ENCODE data around the gene SHF. TPM values are rescaled to one million over a fixed set of nuclear protein-coding genes. Genes with fewer than 3 reads are reported as not detected.
"Not testable (repeated sequence)": the region's sequence is repeated elsewhere in the genome, so short reads cannot be mapped to it uniquely, and the experiment has no call there.

Gene SHF
- total RNA-seq, result 1.6 TPM

GRCh38 chr15:45187894-45188830, at the start of gene SHF:
SHF (minus strand) TSS chr15:45187966; CDS start chr15:45187951, 15 bp downstream.
- peak; percentile 30 for ATAC-seq

- not testable (repeated sequence) for ATAC-seq
These were observed 49.0 kb upstream of the SHF start for GRCh38 chr15:45236806-45237205.

GRCh38 chr15:45234562-45235235, 46.9 kb upstream of the SHF start:
- ATAC-seq, result peak; percentile 61

GRCh38 chr15:45231864-45232562, 44.2 kb upstream of the SHF start:
- no peak for ATAC-seq

GRCh38 chr15:45231132-45231531, 43.4 kb upstream of the SHF start:
- no peak for ATAC-seq

GRCh38 chr15:45230245-45230965, 42.6 kb upstream of the SHF start:
- ATAC-seq, result peak; percentile 56

- peak; percentile 78 for ATAC-seq
These were observed 41.2 kb upstream of the SHF start for GRCh38 chr15:45228931-45229330.

GRCh38 chr15:45225506-45226273, 37.9 kb upstream of the SHF start:
- ATAC-seq, result no peak

- ATAC-seq, result no peak
These were observed 37.0 kb upstream of the SHF start for GRCh38 chr15:45224621-45225217.

- ATAC-seq, result no peak
These were observed 34.2 kb upstream of the SHF start for GRCh38 chr15:45221967-45222366.

GRCh38 chr15:45221053-45221599, 33.4 kb upstream of the SHF start:
- ATAC-seq, result no peak

GRCh38 chr15:45212493-45212892, 24.7 kb upstream of the SHF start:
- no peak for ATAC-seq

GRCh38 chr15:45205192-45205591, 17.4 kb upstream of the SHF start:
- peak; percentile 23 for ATAC-seq

GRCh38 chr15:45203182-45203581, 15.4 kb upstream of the SHF start:
- no peak for ATAC-seq

- ATAC-seq, result no peak
These were observed 14.1 kb upstream of the SHF start for GRCh38 chr15:45201869-45202268.

GRCh38 chr15:45201557-45201859, 13.7 kb upstream of the SHF start:
- ATAC-seq, result no peak

GRCh38 chr15:45200799-45201556, 13.2 kb upstream of the SHF start:
- peak; percentile 49 for ATAC-seq

- ATAC-seq, result peak; percentile 83
These were observed 12.4 kb upstream of the SHF start for GRCh38 chr15:45200001-45200798.

- peak; percentile 2 for ATAC-seq
These were observed 11.5 kb upstream of the SHF start for GRCh38 chr15:45199136-45199810.
